ENCODE data around the gene JAK3. TPM values are rescaled to one million over a fixed set of nuclear protein-coding genes. Genes with fewer than 3 reads are reported as not detected.

The JAK3 gene
- total and polyA plus RNA-seq, 10 of the 15 experiments (the other 5 are each of a cell fraction or from before 2014, with no cell fraction given), result 7.8 to 67.9 (median 33.3) TPM

GRCh38 chr19:17859533-17860330, 11.9 kb upstream of the JAK3 start, which contains the start of gene RPL18A (continued):
- no peak for TF ChIP-seq BCLAF1 (IDR thresholded peaks at IDR 0.05)
- TF ChIP-seq EP300 (IDR thresholded peaks at IDR 0.05; ENCODE audit: borderline replicate concordance in 1 of 2, control insufficient read depth in 1 of 2, low read depth in 2 of 2, low read length in 2 of 2), result no peak
- no peak for TF ChIP-seq ZBED1 (IDR thresholded peaks at IDR 0.05; ENCODE audit: borderline replicate concordance)
- no peak; the same call in 1 of the 2 replicates for TF ChIP-seq WRNIP1 (IDR thresholded peaks at IDR 0.05; ENCODE audit: borderline replicate concordance, low read depth, low read length)
- peak; percentile 63 for TF ChIP-seq NR2C1 (IDR thresholded peaks at IDR 0.05)
- TF ChIP-seq ZNF217 (IDR thresholded peaks at IDR 0.05), result no peak
- TF ChIP-seq EED (IDR thresholded peaks at IDR 0.05; ENCODE audit: low read depth), result no peak
- TF ChIP-seq SIX5 (IDR thresholded peaks at IDR 0.05; ENCODE audit: low read depth, low read length, severe bottlenecking), result peak; percentile 96
- TF ChIP-seq MLLT1 (IDR thresholded peaks at IDR 0.05), result 0 out of 2 replicates have a peak, but pooled peaks have one; percentile 72
- TF ChIP-seq E2F8 (IDR thresholded peaks at IDR 0.05; ENCODE audit: low read depth, partially characterized antibody), result no peak
- peak; percentile 99 for TF ChIP-seq PBX3 (IDR thresholded peaks at IDR 0.05; ENCODE audit: insufficient replicate concordance, low read depth, low read length)
- TF ChIP-seq TCF12 (IDR thresholded peaks at IDR 0.05; ENCODE audit: low read depth, low read length), result peak; percentile 71; the same call in 1 of the 2 replicates
- TF ChIP-seq RAD51 (IDR thresholded peaks at IDR 0.05), result no peak; the same call in 1 of the 2 replicates
- peak; percentile 80; the same call in 1 of the 2 replicates for TF ChIP-seq CBFB (IDR thresholded peaks at IDR 0.05; ENCODE audit: low read depth)
- peak; percentile 92 for TF ChIP-seq CREB1 (IDR thresholded peaks at IDR 0.05; ENCODE audit: low read depth)
- TF ChIP-seq MAX (IDR thresholded peaks at IDR 0.05; ENCODE audit: low read depth, low read length), result no peak; the same call in 1 of the 2 replicates

Measured in GM12878 (cell line).